ENCODE data around the gene XKR3.
"Not testable (repeated sequence)": the region's sequence is repeated elsewhere in the genome, so short reads cannot be mapped to it uniquely, and the experiment has no call there.

Gene XKR3

DNA sequence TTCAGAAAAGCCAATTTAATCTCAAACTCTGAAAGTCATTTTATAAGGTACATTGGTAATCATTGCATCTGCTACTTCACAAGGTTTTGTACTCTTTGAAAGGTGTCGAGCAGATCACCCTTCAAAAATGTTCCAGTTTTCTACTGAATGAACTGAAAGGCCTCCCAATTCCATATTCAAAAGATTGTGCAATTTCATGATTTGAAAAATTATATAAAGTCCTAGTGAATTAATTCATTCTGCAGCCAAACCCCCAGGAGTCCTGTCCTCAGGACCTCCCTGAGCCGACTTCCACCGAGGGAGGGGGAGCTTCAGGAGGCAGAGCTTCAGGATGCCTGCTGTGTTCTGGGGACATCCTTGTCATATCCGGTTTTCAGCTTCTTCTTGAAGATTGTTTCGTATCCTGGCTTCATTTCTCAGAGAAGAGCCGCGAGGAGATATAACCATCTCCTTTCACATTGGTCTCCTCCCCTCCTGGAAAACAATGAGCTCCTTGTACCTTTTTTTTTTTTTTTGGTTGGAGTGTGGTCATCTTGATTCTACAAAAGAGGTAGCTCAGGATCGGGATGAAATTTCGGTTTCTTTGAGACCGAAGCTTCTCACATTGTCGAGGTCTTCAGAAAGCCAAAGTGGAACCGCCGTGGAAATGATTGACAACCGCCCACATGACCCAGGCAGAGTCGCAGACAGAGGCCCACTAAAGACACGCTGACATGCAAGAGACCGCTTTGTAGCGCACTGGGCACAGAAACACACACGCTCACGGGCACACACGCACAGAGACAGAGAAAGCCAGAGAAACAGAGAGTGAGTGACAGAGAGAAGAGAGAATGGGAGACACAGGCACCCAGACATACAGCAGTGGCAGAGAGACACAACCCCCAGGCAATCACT lies 77.7 kb downstream of the XKR3 start:
- H3K9me3 ChIP-seq (ENCODE audit: insufficient read depth, low read depth, low read length), result peaks cover 41% of the 10 kb centered on the region
- H3K4me1 ChIP-seq (ENCODE audit: insufficient read depth, low read length); H3K4me3 ChIP-seq (ENCODE audit: low read length); H3K9ac ChIP-seq (ENCODE audit: low read depth, low read length); H3K27me3 ChIP-seq (ENCODE audit: insufficient read depth, low read length); H3K36me3 ChIP-seq (ENCODE audit: insufficient read depth, low read length); H3K27ac ChIP-seq (ENCODE audit: low read depth, low read length): not testable (repeated sequence)
- WGBS, result 89% methylated on average over 21 of the region's 21 CpGs

DNA sequence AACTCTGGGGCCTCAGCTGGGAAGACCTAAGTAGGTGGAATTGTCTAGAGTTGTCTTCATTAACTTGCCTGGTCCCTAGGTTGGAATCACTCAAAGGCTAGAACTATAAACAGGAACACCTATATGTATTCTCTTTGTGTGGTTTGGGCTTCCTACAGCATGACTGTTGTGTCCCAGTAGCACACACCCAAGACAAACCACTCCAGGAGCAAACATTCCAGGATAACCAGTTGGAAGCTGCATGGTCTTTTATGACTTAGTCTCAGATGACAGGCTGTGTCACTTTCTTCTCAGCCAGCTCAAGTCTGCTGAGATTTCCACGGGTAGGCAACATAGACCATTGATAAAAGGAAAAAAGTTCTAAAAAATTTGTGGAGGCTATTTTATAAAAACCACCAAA lies 90.9 kb downstream of the XKR3 start:
- 42% methylated on average over 1 of the region's 1 CpG for WGBS
- peaks cover 78% of the 10 kb centered on the region for H3K9me3 ChIP-seq (ENCODE audit: insufficient read depth, low read depth, low read length)
- H3K4me3 ChIP-seq (ENCODE audit: low read length); H3K9ac ChIP-seq (ENCODE audit: low read depth, low read length); H3K27me3 ChIP-seq (ENCODE audit: insufficient read depth, low read length); H3K4me1 ChIP-seq (ENCODE audit: insufficient read depth, low read length); H3K27ac ChIP-seq (ENCODE audit: low read depth, low read length); H3K36me3 ChIP-seq (ENCODE audit: insufficient read depth, low read length): not testable (repeated sequence)

Data from HUES64 (cell line).